Endometrium (tissue), 2 donors: ENCODE measurements around the gene BRD3OS.
A peak's percentile ranks its signal among the peaks of the same experiment; 100 is the strongest.

Source experiments
- FAIRE-seq: peaks from 2 replicates; lab custom pipeline; 2012; peaks lifted over from hg19 to GRCh38; lab: Jason Lieb, UNC
- donor health status: control.
- donor health status: control.

BRD3OS gene

DNA sequence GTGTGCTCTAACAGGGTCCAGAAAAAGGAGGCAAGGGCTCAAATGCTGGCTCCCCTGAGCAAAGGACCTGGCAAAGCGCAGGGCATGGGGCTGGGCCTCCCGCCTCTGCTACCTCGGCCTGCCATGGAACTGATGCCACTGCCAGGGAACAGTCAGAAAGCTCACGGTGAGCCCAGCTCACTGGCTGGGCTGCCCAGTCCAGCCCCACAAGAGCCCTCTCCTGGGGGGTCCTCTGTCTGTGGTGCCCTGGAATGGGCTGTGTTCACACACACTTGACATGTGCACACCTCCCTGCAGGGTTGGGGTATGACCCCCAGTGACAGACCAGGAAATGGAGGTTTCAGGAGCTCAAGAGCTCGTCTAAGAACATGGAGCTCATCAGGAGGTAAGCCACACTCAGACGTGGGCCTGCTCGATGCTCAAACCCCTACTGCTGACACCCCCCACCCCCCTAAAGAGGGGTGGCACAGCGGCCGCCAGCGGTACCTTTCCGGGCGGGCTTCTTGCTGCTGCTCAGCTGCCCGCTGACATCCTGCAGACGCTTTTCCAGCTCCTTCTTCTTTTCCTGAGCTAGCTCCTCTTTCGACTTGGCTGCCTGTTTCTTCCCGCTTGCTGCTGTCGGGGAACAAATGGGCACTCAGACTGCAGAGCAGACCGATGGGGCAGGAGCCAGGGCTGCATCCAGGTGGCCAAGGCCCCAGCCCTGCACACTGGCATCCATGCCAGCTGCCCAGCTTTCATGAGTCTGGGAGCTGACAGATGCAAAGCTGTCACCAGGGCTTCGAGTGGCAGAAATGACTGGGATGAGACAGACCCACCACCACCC, 9.1 kb downstream of the BRD3OS start:
- FAIRE-seq: no peak

DNA sequence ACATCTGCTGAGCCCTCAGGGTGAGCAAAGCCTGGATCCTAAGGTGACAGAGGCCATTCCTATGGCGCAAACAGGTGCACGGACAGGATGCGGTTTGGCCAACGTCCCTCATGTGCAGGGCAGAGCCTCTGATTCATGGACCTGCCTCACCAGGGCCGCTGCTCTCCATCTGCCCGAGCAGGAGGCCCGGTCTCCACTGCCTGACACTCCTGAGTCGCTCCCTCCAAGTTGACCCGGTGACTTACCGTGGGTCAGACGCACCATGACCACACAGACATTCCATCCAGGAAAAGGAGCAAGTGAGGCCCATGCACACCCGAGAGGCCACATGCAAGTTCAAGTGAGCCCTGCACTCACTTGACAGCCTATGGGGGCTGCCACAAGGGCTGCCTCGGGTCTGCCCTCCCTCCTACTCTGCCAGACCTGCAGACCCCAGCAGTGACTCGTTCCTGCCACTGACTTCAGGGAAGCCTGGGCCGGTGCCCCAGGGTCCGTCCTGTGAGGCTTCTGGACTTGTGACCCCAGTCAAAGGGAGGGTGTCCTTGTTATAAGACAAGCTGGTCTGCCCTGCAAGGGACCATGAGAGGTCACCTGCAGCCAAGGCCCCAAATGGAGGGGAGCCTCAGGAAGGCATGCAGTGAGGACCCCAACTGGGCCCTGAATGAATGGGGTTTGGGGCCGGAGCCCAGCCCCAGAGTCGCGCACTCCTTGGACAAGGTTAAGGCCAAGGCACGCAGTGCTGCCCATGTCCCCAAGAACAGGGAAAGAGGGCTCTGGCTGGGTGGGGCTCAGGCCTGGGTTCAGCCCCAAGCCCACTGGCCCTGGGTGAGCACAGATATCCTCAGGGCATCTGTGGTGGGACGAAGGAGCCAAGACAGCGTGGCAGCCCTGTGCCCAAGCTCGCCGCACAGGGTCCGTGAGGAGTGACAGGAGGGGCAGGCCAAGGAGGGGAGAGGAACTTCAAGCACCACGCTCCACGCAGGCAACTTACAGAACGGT, 10.1 kb downstream of the BRD3OS start:
- FAIRE-seq: no peak

DNA sequence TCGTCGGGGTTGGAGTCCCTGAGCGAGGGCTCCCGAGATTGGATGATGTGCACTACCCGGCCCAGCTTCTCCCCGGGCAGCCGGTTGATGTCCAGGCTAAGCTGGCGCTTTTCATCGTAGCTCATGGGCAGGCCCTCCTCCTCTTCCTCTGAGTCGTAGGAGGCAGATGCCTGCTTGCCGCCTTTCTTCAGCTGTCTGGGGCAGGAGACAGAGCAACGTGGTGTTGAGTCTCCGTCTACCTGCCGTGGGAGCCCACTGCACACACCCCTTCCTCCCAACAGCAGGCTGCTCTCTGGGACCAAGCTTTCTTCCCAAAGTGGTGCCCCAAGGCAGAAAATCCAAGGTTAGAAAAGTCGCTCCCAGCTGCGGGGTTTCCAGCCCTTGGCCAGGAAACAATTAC, 10.8 kb downstream of the BRD3OS start:
- FAIRE-seq: no peak

GRCh38 chr9:134037641-134038040, 12.4 kb downstream of the BRD3OS start:
- peak; percentile 72 for FAIRE-seq

DNA sequence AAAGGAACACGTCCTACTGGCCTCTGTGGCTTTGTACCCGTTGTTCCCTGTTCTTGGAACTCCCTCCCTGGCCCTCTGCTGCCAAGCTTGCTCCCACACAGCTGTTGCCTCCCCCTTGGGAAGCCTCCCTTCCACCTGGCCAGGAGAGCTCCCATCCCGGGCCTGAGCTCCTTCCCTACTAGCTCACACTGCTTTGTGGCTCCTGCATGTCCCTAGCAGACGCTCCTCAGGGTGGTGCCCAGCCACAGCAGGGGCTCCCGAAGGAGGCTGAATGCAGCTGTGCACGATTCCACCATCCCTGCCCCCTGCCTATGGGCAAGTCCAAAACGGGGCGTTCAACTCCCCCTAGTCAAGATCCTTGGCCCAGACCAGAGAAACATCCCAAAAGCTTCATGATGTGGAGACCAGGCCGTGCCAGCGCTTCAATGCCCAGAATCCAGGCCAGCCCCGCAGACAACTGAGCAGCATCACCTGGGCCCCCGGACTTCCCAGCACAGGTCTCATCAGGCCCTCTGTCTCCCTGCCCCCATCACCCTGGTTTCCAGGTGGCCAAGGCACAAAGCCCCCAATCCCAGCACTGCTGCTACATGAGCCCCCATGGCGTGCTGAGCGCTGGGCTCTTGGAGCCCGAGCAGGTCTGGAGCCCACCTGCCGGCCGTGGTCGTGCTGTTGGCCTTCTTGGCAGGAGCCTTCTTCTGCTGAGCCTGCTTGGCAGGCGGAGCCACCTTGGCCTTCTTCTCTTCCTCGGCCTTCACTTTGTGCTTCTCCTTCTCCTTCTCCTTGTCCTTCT, 14.3 kb downstream of the BRD3OS start:
- no peak for FAIRE-seq

DNA sequence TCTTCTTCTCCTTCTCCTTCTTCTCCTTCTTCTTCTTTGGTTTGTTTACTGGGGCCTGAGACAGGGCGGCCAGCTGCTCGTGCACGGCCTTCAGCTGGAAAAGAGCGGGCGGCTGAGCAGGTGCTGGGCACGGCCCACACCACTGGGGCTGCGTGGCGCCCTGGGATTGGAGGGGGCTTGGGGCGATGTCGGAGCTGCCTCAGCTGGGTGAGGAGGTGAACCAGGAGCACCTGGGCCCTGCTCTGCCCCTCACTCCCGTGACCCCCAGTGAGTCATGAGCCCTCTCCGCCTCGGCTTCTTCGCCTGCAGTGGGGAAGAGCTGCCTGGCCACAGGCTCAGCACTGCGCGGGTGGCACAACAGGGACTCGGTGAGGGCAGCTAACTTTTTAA, 14.9 kb downstream of the BRD3OS start:
- FAIRE-seq: no peak

GRCh38 chr9:134040781-134041648, 15.7 kb downstream of the BRD3OS start:
- FAIRE-seq: no peak

- FAIRE-seq: no peak
These were observed 16.3 kb downstream of the BRD3OS start for GRCh38 chr9:134041649-134041962.

- FAIRE-seq: no peak
These were observed 18.3 kb downstream of the BRD3OS start for GRCh38 chr9:134043531-134043988.

- no peak for FAIRE-seq
These were observed 19.7 kb downstream of the BRD3OS start for GRCh38 chr9:134044944-134045343.

DNA sequence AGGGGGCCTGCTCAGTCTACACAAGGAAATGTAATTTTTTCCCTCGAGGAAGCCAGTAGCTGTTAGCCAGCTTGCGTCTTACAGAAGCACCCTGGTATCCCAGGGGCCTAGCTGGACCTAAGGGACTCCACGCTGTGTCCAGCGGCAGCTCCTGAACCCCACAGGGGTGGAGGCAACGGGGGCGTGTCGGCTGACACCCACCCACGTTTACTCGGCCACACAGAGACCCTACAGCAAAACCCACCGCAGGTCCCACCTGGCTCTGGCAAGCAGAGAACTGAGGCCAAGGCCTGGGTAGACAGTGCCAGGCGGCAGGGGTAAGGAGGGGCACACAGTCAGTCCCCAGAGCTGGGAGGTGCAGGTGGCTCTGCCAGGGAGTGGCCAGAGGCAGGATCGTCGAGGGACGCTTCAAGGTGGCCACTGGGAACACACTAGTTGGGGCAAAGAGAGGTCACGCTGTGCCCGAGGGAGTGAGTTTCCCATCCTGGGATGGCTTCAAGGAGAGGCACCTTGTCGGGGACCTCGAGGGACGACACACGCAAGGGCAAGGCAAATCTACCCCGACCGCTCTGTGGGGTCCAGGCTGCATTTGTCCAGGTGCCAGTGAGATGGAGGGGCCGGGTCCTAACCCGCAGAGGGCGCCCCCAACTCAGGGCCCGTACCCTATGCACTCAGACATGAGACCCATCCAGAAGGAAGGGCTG, 20.7 kb downstream of the BRD3OS start:
- no peak for FAIRE-seq

DNA sequence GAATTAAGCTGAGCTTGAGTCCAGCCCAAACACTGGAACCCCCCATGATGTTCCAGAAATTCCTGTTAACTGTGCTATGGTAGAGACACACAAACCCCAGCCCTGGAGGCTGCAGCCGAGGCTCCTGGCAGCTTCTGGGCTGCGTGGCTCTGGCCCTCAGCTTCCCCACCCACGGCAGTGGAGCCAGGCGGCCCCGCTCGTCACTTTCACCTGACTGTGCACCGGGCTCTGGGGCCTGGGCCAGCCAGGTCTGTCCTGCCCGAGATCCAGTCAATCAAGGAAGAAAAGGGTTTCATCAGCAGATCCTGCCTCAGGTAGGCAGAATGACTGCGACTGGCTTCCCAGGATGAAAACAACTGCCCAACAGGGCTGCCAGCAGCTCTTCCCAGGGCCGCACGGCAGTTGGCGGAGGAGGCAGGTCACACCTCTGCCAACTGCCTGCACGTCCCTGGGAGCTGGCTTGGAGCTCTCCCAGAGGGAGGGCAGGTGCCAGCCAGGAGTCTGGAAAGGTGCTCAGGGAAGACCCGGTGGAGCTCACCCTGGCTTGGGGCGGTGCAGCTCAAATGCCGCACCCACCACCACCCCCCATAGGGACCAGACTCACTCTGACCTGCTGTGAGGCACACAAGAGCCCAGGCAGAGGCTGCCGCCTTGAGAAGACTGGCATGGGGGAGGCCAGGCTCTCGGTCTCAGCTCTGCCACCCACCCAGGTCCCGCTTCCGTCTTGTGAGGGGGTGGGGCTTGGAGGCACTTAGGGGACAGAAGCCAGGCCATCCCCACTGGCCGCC, 21.8 kb downstream of the BRD3OS start:
- no peak for FAIRE-seq

DNA sequence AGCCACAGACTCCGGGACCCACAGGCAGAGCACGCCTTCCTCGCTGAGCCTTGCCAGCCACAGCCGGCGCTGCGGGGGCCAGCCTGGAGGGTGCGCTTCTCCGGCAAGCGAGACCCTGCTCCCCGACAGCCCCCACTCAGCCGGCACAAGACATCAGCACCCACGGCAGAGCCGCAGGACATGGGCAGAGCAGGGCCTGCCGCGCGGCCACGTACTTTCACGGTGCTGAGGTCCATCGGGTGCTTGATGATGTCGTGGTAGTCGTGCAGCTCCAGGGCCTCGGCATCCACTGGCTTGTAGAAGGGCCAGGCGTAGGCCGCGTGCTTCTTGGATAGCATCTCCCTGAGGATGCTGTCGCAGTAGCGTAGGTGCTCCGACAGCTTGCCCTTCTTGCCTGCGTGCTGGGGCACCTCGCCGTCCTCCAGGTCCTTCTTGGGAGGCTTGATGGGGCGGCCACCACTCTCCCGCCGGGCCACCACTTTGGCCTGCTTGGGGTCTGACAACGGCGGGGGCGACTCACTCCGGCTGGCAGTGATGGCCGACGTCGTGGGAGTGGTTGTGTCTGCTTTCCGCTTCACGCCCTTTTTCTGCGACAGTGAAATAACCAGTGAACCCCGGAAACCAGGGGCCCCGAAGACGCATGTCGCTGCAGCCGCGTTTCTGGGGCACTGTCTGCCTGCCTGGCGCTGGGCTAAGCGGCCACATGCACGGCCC, 22.7 kb downstream of the BRD3OS start:
- no peak for FAIRE-seq

GRCh38 chr9:134048582-134048968, 23.3 kb downstream of the BRD3OS start:
- FAIRE-seq: no peak

DNA sequence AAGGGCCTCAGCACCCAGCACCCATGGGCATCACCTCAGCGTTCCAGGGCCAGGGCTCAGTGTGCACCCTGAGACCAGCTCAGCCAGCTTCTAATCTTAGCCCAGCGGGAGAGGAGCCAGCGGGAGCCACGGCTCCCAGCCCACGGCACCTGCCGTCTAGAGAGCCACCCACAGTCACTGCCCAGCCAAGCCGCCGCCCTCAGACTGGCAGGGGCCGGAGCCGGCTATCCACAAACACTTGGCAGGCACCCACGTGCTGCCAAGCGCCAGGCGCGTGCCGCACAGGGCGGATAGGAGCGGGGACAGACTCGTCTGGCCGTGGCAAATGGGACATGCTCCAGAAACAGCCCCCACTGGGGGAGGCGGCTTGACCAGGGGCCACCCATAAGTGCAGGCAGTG, 24.0 kb downstream of the BRD3OS start:
- FAIRE-seq: no peak

- FAIRE-seq: no peak
These were observed 24.7 kb downstream of the BRD3OS start for GRCh38 chr9:134049772-134050588.

- no peak for FAIRE-seq
These were observed 25.4 kb downstream of the BRD3OS start for GRCh38 chr9:134050726-134051125.

DNA sequence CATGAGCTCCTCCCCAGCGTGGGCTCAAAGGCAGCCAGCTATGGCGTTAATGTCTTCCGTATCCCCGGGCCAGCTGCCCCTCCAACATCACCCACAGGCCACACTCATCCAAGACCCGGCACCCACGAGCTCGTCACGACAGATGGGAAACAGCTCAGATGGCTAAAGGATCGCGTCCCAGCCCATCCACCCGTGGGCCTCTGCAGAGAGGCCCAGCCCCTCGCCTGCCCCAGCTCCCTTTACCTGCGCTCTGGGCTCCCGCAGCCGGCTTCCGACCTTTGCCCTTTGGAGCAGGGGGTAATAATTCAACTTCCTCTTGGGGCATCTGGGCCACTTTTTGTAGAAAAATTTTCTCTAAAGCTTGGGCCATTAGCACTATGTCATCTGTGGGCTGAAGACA, 26.0 kb downstream of the BRD3OS start:
- no peak for FAIRE-seq
